ENCODE measurements around the gene PTPRD. TPM values are rescaled to one million over a fixed set of nuclear protein-coding genes. Genes with fewer than 3 reads are reported as not detected.

PTPRD gene
- total RNA-seq, 2 donors from 2014 or later: 19.6 to 101 TPM

DNA sequence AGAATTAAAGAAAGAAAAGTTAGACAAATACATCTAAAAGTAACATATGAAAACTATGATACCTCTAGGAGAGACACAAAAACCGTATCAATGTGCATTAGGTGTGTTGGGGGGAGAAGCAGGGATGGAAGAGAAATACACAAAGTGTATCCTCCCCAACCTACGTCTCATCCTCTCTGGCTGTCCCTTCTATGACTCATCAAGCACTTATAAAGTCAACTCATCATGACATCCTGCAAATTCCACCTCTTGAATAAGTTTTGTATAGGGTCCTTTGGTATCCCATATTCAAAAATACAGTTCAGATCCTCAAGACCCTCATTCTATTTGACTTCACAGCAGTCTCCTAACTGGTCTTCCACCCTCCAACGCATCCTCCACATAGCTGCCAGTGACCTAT is 1895.7 kb downstream of the PTPRD start:
- Histone ChIP-seq H3K27me3 (replicated peaks; ENCODE audit: insufficient read depth) (no peaks in the 10 kb centered on the region), H3K4me3 (no peak overlapping the region), H3K36me3 (no peaks in the 10 kb centered on the region), H3K4me1 (ENCODE audit: control insufficient read depth in 1 of 2, low read depth in 2 of 2) (peaks cover 3 to 15% of the 10 kb centered on the region in 2 donors), H3K27ac (peak overlapping the region in 1 of 2 donors; percentile 47), H3K9me3 (no peaks in the 10 kb centered on the region)
- no peak for ATAC-seq (ENCODE audit: insufficient number of reproducible peaks, low FRiP score, low read depth)
- no peak for DNase-seq (ENCODE audit: low spot score)
- TF ChIP-seq, protein P1, sequence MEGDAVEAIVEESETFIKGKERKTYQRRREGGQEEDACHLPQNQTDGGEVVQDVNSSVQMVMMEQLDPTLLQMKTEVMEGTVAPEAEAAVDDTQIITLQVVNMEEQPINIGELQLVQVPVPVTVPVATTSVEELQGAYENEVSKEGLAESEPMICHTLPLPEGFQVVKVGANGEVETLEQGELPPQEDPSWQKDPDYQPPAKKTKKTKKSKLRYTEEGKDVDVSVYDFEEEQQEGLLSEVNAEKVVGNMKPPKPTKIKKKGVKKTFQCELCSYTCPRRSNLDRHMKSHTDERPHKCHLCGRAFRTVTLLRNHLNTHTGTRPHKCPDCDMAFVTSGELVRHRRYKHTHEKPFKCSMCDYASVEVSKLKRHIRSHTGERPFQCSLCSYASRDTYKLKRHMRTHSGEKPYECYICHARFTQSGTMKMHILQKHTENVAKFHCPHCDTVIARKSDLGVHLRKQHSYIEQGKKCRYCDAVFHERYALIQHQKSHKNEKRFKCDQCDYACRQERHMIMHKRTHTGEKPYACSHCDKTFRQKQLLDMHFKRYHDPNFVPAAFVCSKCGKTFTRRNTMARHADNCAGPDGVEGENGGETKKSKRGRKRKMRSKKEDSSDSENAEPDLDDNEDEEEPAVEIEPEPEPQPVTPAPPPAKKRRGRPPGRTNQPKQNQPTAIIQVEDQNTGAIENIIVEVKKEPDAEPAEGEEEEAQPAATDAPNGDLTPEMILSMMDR (IDR thresholded peaks at IDR 0.05): no peak

DNA sequence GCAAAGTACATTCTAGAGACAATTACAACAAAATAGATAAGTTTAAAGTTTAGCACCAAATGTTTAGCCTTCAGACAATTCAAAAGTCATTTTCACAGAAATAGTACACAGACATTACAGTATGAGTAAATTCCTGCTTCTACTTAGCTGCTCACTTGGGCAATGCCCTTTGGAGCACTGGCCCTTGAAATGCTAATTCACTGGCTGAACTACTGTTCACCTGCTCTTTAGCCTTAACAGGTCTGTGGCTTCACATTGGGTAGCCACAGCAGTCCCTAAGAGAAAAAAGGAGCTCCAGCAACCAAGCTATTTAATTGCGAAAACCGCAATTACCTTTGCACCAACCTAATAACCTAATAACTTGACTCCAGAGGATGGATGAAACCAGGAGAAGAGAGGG is 1897.0 kb downstream of the PTPRD start:
- H3K4me3 ChIP-seq: no peak overlapping the region
- H3K36me3 ChIP-seq: no peaks in the 10 kb centered on the region
- DNase-seq (ENCODE audit: low spot score) (no peak), ATAC-seq (ENCODE audit: insufficient number of reproducible peaks, low FRiP score, low read depth) (no peak)
- peaks cover 3 to 15% of the 10 kb centered on the region in 2 donors for H3K4me1 ChIP-seq (ENCODE audit: control insufficient read depth in 1 of 2, low read depth in 2 of 2)
- TF ChIP-seq, protein P1 (IDR thresholded peaks at IDR 0.05): no peak
- H3K27ac ChIP-seq: no peak overlapping the region
- H3K9me3 ChIP-seq: no peaks in the 10 kb centered on the region
- no peaks in the 10 kb centered on the region for H3K27me3 ChIP-seq (replicated peaks; ENCODE audit: insufficient read depth)

DNA sequence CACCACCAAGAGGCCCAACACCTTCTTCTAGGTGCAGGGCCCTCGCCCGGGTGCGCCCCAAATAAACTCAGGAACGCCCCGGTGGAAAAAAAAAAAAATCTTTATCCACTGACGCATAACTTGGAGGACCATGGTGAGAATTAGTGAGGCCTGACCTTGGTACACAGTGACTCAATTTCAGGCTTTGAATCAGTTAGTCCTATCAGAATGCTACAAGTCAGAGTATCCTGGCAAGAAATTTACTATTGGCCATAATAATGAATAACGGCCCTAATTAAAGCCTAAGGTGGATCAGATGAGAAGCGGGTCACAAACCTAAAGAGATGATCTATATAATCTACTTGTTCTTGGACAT is 1899.0 kb downstream of the PTPRD start:
- Histone ChIP-seq H3K9me3 (no peaks in the 10 kb centered on the region), H3K27ac (no peak overlapping the region), H3K4me3 (no peak overlapping the region), H3K36me3 (no peaks in the 10 kb centered on the region), H3K4me1 (ENCODE audit: control insufficient read depth in 1 of 2, low read depth in 2 of 2) (peaks cover 3 to 12% of the 10 kb centered on the region in 2 donors), H3K27me3 (replicated peaks; ENCODE audit: insufficient read depth) (no peaks in the 10 kb centered on the region)
- DNase-seq (ENCODE audit: low spot score) (no peak), ATAC-seq (ENCODE audit: insufficient number of reproducible peaks, low FRiP score, low read depth) (no peak)
- TF ChIP-seq, protein P1 (IDR thresholded peaks at IDR 0.05): no peak

DNA sequence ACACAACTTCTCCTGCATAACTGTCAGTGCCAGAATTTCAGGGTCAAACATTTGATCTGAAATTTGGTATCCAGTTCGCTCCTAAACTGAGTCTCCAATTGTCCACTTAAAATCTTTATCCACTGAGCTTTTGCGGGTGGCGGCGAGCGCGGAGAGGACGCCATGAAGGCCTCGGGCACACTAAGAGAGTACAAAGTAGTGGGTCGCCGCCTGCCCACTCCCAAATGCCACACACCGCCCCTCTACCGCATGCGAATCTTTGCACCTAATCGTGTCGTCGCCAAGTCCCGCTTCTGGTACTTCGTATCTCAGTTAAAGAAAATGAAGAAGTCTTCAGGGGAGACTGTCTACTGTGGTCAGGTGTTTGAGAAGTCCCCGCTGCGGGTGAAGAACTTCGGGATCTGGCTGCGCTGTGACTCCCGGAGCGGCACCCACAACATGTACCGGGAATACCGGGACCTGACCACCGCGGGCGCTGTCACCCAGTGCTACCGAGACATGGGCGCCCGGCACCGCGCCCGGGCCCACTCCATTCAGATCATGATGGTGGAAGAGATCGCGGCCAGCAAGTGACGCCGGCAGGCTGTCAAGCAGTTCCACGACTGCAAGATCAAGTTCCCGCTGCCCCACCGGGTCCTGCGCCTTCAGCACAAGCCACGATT is 1899.5 kb downstream of the PTPRD start:
- Histone ChIP-seq H3K27ac (no peak overlapping the region), H3K4me1 (ENCODE audit: control insufficient read depth in 1 of 2, low read depth in 2 of 2) (peaks cover 3 to 9% of the 10 kb centered on the region in 2 donors), H3K27me3 (replicated peaks; ENCODE audit: insufficient read depth) (no peaks in the 10 kb centered on the region), H3K36me3 (no peaks in the 10 kb centered on the region), H3K9me3 (no peaks in the 10 kb centered on the region), H3K4me3 (no peak overlapping the region)
- DNase-seq (ENCODE audit: low spot score) (no peak), ATAC-seq (ENCODE audit: insufficient number of reproducible peaks, low FRiP score, low read depth) (no peak)
- TF ChIP-seq, protein P1 (IDR thresholded peaks at IDR 0.05): no peak

DNA sequence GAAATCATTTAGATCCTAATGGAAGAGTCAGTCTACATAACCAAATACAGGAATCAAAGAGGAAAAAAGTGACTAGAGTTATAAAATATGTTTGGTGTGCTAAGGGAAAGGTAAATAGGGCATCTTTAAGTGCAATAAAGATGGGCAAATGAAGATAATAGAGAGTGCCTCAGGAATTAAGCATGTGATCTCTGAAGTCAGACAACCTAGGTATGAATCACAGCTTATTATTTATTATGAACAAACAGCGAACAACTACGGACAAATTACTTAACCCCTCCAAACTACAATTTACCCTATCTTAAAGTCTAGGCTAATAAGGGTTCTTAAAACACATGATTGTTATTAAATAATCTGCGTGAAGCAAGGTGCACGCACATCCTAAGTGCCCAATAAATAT is 1903.1 kb downstream of the PTPRD start:
- DNase-seq (ENCODE audit: low spot score): no peak
- Histone ChIP-seq H3K36me3 (no peaks in the 10 kb centered on the region), H3K9me3 (no peaks in the 10 kb centered on the region), H3K27me3 (replicated peaks; ENCODE audit: insufficient read depth) (no peaks in the 10 kb centered on the region), H3K27ac (no peak overlapping the region), H3K4me3 (no peak overlapping the region), H3K4me1 (ENCODE audit: control insufficient read depth in 1 of 2, low read depth in 2 of 2) (no peaks in the 10 kb centered on the region)
- TF ChIP-seq, protein P1 (IDR thresholded peaks at IDR 0.05): no peak
- no peak for ATAC-seq (ENCODE audit: insufficient number of reproducible peaks, low FRiP score, low read depth)
